HG03469 (cell line): ENCODE data around the gene ARIH2.

Source experiments
- ATAC-seq: cut with Tn5 transposase; IDR thresholded peaks from one replicate; pipeline ENCODE4 v1.9.1; 2021; ENCODE audit warnings: mild to moderate bottlenecking, moderate library complexity, moderate number of reproducible peaks; ENCODE audit not compliant: unreplicated experiment

The ARIH2 gene

DNA sequence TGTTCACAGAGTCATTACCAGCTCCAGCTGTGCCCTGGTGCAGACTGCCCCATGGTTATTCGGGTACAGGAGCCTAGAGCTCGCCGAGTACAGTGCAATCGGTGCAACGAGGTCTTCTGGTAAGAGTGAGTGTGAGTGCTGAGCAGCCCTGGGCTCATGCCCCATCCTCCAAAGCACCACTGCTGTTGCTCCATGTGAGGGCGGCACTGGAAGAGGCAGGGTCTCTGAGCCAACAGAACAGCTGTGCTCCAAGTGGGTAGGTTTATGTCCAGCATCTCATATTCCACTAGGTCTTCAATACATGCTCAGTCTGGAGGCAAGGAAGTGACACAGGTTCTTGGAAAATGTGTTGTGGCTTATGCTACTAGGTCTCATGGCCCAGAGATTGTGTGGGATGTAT lies 51.9 kb downstream of the ARIH2 start:
- no peak for ATAC-seq

DNA sequence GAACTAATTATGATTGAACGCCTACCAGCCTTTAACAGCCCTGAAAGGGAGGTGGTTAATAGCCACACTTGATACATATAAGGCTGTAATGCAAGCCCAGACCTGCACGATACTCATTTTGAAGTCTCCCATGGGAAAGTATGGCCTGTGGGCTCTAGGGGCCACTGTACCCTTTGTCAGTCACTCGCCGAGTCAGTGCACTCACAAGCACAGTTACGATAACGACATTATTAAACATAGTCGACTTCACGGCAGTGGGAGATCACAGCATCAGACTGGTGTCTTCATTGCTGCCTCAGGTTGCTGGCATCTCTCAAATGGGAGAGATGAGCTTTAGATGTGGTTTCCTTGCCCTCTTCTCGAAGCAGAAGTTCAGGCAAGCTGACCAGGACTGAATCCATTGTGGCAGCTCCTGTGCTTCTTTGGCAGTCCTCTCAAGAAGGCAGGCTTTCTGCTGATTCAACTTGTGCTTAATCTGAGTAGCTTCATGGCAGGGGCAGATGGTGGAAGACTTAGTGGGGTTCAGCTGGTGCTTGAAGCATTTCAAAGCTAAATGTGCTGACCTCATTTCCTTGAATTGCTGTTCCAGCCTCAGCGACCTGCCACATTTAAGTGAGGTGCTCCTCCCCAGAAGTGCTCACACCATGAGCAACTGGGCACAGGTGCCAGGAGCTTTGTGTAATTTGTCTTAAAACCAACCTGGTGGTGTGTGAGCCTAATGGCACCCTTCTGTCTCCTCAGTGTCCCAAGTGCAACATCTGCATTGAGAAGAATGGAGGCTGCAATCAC lies 55.6 kb downstream of the ARIH2 start:
- ATAC-seq = no peak

DNA sequence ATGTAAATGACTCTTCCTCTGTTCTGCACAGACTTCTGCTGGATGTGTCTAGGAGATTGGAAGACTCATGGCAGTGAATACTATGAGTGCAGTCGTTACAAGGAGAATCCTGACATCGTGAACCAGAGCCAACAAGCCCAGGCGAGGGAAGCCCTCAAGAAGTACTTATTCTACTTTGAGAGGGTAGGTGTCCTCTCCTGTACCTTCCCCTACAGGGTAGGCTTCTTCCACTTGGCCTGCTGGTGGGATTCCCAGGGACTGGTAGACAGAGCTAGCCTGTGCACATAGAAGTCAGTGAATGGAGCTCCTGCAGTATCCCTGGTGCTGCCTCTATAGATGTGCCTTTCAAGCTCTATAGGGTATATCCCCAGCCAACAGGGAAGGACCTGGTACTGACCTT lies 60.8 kb downstream of the ARIH2 start:
- ATAC-seq = no peak

DNA sequence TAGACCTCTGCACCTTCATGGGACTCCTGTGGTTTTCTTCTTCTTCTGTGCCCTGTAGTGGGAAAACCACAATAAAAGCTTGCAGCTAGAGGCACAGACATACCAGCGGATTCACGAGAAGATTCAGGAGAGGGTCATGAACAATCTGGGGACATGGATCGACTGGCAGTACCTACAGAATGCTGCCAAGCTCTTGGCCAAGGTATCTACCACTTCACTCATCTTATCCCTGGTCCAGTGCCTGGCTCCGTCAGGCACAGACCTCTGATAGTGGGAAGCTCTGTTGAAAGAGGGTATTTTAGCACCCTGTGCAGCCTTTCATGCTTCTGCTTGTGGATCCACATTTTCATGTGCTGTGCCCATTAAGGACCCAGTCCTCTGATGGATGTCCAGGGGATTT lies 61.7 kb downstream of the ARIH2 start:
- ATAC-seq = no peak

DNA sequence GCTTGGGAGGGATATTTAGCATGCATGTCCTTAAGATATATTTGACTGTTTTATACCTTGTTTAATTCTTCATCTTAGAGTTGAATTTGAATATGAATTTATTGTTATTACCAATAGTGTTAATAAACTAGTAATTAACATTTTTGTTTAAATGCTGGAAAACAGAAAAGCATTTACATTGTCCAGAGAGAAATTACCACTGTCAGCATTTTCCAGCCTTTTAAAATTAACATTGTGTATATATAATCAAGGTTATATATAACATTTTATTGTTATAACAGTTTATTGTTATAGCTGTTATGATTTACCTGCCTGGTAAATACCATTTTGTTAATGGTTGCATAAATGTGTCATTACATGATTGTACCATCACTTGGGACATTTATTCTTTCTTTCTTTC lies 63.4 kb downstream of the ARIH2 start:
- ATAC-seq = no peak

DNA sequence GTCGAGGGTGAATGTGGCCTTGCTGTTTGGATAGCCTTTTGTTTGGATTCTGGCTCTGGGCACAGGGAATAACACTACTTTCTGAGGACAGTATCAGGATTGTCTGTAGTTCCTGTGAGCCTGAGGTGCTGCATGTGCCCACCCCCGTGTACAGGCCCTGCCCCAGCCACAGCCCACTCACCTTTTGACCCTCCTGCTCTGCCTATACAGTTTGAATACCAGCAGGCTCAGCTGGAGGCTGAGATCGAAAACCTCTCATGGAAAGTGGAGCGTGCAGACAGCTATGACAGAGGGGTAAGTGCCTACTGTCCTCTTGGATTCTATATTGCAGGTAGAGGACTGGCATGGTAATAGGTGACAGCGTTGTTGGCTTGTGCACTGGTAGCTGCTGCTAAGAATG lies 64.0 kb downstream of the ARIH2 start:
- no peak for ATAC-seq

DNA sequence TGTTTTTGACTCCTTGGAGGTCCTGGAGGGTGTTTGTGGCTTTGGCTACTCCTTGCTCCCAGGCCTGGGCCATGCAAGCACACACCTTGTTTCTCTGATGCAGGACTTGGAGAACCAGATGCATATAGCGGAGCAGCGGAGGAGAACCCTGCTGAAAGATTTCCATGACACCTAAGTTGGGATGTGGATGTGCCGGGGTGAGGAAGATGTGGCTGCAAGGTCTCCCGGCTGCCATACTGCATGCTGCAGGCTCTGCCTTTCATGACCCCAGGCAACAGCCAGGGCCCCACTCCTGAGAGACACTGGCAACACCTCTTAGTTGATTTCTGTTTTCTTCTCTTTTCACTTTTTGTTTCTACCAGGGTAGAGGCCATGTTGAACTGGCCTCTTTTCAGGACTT lies 64.5 kb downstream of the ARIH2 start:
- no peak for ATAC-seq

DNA sequence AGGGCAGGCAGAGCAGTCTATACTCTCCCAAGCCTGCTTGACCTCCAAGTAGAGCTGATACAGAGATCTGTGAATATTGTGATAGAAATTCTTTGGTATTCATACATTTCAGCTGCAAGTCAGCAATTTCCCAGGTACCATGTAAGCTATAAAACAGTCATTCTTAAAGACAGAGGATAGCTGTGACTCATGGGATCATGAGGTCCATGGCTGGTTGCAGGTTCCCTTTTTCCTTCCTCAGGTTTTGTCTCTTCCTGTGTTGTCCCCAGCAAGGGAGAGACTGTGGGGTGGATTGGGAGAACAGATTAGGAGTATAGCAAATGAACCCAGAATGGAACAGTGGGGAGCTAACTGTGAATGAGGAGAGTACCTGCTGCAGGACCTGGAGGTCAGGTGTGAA lies 66.0 kb downstream of the ARIH2 start:
- ATAC-seq = no peak

DNA sequence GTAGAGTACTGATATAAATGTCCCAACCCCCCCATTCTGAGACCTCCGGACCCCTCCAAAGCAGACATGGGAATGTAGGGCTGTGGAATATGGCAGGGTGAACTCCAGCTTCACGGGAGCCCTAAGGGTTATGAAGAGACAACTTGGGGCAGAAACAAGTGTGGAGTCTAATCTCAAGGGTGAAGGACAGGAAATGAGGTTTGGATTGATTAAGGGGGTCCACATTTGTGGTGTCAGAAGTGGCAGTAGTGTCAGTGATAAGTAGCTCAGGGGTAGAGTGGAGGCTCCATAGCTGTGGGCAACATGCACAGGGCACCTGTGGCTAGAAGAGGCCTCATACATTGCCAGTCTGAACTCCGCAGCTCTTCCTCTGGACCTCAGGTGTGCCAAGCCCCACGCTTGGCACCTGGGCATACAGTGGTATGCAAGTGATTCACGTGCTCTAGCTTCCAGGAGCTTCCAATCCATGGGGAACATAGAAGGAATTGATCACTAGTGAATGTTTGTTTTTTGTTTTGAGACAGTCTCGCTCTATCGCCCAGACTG lies 67.3 kb downstream of the ARIH2 start:
- no peak for ATAC-seq

DNA sequence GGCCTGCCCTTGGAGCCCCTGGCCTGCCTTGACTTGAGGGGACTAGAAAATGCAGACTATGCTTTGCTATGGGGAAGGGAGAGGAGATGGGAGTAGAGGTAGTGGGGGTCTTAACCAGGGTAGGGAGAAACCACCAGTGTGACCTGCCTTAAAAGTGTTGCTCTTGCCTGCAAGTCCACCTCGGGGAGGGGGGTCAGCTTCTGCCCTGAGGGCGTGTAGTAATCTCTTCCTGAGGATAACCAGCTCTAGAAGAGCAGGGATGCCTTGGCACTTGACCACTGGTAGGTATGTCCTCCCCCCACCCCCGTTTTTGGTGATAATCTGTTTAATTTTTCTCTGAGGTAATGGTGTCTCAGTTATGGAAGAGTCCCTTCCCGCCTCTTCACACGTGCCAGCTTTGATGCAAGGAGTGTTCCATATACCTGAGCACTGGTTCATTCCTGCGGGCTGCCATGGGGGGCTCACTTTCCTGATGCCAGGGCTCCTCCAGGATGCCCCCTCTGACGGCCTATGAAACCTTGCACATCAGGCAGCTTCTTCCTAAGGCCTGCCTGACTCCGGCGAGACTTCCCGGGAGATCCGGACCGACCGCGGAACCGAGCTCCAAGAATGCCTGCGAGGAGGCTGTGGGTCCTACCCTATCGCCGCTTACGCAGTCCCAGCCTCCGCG lies 70.6 kb downstream of the ARIH2 start:
- ATAC-seq = no peak

DNA sequence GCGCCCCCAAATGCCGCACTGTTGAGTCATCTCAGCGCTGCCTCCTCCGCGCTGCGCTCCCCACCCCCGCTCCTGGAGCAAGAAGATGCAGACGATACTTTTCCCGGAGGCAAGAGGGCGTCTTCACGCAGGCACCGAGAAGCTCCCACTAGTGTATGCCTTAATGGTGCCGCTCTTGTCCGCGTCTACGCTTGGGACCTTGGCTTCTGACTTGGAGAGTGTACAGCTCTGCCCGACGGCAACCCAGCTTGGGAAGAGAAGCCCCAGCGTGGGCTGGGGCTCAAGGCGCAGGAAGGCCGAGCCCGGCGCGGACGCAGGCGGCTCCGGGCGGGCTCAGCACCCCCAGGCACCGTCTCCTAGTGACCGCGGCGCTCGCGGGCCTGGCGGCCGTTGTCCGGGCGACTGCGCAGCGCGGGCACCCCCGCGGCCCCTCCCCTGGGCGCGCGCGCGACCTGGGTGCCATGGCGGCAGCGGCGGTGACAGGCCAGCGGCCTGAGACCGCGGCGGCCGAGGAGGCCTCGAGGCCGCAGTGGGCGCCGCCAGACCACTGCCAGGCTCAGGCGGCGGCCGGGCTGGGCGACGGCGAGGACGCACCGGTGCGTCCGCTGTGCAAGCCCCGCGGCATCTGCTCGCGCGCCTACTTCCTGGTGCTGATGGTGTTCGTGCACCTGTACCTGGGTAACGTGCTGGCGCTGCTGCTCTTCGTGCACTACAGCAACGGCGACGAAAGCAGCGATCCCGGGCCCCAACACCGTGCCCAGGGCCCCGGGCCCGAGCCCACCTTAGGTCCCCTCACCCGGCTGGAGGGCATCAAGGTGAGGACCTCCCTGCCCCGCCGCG lies 71.4 kb downstream of the ARIH2 start, which contains the start of gene P4HTM:
P4HTM (plus strand) TSS at position 446 of the 840 bp plus-strand sequence; CDS start at position 462, 16 bp downstream.
- no peak for ATAC-seq

DNA sequence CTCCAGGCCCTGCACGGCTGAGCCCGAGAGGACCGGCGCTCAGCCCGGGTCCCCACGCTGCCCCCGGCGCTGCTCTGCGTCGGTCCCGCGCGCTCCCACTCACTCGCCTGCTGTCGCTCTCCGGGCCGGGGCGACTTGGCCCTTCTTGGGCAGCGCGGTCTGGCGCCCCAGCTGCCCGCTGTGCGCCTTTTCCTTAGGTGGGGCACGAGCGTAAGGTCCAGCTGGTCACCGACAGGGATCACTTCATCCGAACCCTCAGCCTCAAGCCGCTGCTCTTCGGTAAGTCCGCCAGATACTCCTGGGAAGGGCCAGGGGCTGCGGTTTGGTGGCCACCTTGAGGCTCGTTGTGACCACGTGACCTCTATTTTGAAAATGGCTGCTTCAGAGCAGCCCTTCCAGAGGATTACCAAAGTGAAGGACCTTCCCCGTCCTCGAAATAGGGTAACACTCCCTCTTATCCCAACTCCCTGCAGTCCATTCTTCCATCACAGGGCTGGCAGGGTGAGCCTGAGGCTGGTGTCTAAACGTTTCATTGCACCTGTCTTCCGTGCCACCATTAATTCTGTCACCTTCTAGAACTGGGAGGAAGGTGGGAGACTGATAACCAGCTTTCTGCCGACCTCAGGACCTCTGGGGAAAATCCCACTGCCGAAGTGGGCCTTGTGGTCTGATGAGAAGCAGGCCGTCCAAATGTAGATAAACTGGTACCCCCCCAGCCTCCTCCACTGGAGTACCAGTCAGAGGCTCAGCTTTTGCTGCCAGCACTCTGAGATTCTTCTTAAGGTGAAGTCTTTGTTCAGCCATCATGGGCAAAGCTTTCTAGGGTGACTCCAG lies 72.2 kb downstream of the ARIH2 start:
- ATAC-seq = no peak

DNA sequence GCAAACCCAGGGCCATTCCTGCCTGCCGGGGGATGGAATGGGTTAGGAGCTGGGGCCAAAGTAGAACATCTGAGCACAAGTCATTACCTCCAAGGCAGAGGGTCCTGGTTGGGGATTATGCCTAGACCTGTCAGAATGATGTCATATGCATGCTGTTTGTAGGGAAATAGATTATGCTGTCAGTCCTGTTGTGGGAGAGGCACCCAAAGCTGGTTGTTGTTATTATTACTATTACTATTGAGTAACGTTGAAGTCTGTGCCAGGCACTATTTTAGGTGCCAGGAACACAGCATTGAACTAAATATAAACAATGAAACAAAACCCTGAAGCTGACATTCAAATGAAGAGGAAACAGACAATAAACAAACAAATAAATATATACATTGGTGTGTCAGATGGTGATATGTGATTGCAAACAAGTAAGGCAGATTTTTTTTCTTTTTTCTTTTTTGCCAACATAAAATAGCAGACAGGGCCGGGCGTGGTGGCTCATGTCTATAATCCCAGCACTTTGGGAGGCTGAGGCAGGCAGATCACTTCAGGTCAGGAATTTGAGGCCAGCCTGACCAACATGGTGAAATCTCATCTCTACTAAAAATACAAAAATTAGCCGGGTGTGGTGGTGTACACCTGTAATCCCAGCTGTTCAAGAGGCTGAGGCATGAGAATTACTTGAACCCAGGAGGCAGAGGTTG lies 73.4 kb downstream of the ARIH2 start:
- ATAC-seq = no peak

DNA sequence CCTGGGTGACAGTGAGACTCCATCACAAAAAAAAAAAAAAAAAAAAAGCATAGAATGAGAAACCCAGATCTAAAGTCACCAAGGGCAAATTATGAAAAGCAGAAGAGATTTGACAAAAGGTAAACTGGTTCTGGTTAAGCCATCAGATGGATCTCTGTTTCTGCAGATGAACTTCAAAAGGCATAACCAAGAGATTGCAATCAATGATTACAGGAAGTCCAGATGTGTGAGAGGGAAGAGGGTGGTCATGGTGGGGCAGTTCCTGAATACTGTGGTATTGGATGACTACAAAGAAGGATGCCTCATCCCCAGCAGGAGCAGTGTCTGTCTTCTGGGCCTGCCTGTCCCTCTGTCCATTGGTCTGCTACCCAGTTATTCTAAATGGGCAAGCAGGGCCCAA lies 75.2 kb downstream of the ARIH2 start:
- ATAC-seq = no peak

DNA sequence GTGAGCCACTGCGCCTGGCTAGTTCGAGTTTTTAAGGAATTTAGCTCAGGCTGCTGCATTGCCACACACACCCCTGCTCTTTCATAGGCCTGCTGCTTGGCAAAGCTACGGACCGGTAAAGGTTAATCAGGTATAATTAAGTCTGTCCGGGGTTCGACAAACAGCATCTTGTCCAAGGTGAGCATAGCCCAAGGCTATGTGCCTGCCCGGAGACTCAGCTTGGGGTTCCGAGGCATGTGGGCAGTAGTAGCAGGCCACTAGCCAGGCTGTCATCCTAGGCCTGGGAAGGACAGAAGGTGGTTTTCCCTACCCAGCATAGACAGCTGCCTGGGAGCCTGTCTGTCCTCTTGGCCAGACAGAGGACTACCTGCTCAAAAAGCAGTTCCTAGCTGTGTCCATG lies 78.0 kb downstream of the ARIH2 start:
- ATAC-seq = no peak

DNA sequence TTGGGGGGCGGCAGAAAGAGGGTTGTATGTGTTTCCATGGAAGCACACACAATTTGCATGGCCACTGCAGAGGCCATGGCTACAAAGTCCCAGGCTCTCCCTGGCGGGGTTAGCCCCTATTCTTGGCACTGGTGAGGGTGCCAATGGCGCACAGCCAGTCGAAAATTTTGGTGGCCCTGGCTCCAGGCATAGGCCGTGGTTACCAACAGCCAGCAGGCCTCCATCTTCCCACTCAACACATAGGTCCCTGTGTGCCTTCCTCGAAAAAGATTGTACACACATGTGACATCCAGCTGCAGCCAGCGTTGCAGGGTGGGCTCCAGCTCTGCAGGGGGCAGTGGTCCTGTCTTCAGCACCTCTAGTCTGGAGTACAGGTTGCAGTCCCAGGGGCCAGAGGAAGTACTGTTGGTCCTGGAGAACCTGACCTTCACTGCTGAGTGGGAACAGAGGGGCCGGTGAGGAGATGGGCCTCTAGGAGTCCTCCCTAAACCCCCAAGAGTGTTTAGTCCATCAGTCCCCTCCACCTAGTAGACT lies 78.5 kb downstream of the ARIH2 start:
- no peak for ATAC-seq

DNA sequence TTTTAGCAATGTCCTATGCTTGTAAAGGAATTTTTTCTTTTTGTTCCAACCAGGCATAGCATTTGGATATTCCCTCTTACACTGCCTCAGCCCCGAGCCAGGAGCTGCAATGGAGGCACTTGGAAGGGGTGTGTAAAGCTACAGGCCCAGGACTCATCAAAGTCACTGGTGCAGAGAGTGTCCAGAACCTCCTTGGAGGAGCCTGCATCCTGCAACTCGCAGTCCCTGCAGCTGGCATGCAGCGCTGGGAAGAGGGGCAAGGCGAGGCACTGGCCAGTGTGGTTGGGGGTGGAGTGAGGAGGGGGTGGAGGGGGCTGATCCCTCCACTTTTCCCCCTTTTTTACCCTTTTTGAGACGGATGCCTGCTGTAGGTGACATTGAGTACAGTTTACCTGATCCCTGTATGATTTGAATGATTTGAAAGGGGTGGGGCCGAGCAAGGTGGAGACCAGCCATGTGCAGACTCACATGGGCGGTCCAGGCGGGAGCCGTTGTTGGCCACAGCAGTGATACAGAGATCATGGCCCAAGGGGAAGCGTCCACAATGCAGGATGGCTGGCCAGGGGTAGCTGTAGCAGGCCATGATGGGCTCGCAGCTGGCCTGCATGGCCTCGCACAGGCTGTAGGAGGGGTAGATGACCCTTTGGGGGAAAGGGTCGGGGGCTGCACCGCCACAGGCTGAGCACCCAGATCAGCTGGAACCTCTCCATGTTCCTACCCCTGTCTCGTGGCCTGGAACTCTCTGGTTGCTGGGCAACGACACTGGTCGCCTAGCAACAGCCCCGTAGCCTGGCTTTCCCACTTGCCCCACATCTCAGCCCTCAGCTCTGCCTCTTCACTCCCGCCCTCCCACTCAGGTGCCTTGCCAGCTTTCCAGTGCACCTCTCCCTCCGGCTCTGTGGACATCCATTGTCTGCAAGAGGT lies 79.3 kb downstream of the ARIH2 start:
- no peak for ATAC-seq

DNA sequence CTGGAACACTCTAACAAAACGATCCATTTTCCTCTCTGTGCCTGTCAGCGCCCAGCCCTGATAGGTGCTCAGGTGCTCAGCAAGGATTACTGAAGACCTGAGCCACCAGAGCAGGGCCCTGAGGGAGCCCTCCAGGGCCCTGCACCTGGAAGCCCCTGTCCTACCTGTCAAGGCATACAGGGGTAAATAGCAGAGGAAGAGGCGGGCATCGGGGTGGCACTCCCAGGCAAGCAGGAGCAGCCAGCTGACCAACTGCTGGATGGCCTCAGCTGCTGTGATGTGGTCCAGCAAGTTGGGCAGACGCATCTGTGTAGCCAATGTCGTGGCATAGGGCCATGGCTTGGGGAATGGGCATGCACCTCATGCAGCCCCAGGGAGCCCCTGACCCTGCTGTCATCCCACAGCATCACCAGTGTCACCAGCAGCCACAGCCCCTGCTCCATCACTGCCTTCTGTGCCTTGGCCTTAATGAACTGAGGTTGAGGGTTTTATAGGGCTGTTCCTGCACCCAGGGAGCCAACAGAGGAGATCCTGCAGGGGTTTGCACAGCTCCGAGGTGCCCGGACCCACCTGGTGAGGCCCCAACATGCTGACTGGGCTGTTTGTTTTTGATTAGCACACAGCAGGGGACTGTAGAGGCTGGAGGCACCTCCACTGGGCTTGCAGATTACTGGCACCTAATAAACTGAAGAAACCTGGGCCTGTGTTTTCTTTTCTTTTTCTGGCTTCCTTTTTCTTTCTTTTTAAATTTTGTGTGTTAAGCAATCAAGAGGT lies 80.6 kb downstream of the ARIH2 start:
- ATAC-seq = no peak
